NCI-H2081 treated with DMSO at 0.1 percent for 48 hours (cell line): ENCODE data around the gene FKBP2.

ENCODE experiments used
- DNase-seq: peaks from one replicate; lab custom pipeline; 2025; lab: John Stamatoyannopoulos, UW

Gene FKBP2

GRCh38 chr11:64249563-64250414 lies 8.9 kb downstream of the FKBP2 start:
- no peak for DNase-seq

- no peak for DNase-seq
These were observed 9.6 kb downstream of the FKBP2 start for GRCh38 chr11:64250415-64251015.

- DNase-seq, result no peak
These were observed 10.3 kb downstream of the FKBP2 start, which contains the start of gene PLCB3 for GRCh38 chr11:64251016-64251752. Gene PLCB3 (plus strand): TSS chr11:64251530. CDS start chr11:64251650, 120 bp downstream.

DNA sequence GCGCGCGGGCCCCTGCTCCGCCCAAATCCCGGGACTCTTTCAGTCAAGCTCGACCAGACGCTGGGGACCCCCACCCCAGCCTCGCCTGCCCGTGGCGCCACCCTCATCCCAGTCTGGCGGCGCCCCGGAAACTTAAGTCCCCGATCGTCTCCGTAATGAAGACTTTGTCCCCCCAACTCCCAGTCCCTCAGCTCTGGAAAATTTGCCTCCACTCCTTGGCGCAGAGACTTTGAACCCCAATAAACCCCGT lies 10.8 kb downstream of the FKBP2 start:
- DNase-seq, result no peak

DNA sequence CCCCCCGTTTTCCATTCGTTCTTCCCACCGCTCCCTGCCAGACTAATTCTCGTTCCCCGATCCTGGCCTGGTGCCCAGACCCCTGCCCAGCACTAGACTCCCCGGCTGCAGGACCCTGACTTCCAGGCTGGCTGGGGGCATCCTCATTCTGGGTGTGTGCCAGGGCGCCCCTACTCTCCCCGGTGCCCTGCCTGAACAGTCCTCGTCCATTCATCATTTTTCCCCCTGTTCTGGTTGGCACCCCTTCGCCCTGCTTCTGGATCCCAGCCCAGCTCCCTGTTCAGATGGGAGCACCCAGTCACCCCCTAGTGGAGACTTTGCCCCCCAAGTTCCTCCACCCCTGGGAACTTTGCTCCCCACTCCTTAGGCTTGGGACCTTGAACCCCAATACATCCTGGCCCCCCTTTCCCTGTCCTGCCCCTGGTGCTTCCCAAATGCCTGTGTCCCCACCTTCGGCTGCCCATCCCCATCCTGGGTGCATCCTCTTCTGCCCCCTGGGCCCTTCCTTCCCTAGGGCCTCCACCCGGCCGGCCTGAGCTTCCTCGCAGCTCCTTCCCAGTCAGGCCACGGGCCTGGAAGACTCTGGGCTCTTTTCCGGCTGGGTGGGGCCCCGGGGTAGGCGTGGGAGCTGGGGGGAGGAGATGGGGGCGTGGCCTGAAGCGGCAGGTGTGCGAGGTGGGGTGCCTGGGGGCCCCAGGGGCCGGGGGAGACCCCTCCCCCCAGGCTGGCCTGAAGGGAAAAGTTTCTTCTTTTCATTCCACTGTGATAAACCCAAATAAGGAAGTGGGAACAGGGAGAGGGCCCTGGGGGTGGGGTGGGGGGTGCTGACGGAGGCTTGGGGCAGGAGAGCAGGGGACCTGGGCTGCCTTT lies 11.3 kb downstream of the FKBP2 start:
- DNase-seq, result no peak

GRCh38 chr11:64253043-64253442 lies 12.1 kb downstream of the FKBP2 start:
- DNase-seq, result no peak

DNA sequence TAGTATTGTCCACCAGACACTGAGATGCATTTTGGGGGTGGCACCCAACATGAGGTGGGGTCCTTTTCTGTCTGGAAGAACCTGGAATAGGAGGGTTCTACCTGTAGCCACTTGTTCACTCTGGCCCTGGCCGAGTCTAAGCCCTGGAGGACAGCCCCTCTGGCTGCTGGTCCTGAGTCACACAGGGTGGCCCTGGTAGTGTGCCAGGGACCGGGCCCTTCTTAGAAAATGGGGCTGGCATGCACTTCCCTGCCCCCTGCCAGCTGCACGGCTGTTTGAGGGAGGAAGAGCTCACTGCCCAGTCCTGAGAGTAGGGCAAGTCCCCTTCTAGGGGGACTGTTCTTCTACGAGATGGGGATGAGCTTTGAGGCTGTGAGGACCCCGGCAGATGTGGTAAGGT lies 12.6 kb downstream of the FKBP2 start:
- no peak for DNase-seq

DNA sequence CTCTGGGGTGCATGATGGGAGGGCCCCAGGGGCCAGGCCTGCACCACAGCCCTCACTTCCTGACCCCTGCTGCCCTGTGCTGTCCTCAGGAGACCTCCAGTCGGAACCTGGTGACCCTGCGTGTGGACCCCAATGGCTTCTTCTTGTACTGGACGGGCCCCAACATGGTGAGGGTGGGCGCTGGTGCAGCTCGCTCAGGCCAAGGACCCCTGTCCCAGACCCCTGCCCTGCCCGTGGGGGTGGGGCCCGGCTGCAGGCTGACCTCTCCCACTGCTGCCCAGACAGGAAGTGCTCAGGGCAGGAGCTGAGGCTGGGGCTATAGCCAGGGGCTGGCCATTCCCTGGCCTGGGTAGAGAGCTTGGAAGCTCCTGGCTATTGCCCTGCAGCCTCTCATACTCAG lies 13.4 kb downstream of the FKBP2 start:
- DNase-seq, result no peak

DNA sequence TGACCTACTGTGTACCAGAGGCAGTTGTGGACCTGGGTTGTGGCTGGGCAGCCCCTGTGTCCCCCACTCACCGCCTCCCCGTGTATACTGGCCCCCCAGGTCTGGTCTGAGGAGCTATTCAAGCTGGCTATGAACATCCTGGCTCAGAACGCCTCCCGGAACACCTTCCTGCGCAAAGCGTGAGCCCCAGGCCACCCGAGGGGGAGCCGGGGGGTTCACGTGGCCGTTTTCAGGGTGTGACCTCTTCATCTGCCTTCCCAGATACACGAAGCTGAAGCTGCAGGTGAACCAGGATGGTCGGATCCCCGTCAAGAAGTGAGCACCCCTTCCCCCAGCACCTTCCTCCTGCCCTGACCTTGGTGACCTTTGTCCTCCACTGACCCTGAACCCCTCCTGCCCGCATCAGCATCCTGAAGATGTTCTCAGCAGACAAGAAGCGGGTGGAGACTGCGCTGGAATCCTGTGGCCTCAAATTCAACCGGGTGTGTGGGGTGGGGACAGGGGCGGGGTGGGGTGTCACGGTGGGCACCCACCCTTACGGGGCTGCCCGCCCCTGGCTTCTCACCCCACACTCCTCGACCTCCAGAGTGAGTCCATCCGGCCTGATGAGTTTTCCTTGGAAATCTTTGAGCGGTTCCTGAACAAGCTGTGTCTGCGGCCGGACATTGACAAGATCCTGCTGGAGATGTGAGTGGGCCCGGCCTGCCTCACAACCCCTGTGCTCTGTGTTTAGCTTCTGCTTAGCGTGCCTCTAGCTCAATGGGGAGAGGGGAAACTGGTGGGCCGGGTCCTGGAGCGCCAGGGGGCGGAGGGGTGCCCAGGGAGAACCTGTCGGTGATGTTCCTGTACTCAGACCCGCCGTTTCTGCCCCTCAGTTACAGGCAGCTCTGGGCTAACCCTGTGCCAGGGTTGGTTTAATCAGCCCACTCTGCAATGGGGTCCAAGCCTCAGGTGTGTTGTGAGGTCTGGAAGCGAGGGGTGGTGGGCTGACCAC lies 14.5 kb downstream of the FKBP2 start:
- no peak for DNase-seq

GRCh38 chr11:64256300-64256699 lies 15.4 kb downstream of the FKBP2 start:
- no peak for DNase-seq

DNA sequence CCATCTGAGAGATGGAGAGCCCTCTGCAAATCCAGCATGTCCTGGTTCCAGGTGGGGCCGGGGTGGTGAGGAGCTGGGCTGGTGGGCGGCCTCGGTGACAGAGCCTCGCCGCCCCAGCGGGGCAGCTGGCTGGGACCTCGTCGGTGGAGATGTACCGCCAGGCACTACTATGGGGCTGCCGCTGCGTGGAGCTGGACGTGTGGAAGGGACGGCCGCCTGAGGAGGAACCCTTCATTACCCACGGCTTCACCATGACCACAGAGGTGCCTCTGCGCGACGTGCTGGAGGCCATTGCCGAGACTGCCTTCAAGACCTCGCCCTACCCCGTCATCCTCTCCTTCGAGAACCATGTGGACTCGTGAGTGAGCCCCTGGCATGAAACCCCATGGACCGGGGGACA lies 17.5 kb downstream of the FKBP2 start:
- DNase-seq, result no peak

- DNase-seq, result no peak
These were observed 18.1 kb downstream of the FKBP2 start for GRCh38 chr11:64258946-64259532.

- no peak for DNase-seq
These were observed 18.7 kb downstream of the FKBP2 start for GRCh38 chr11:64259533-64260067.

DNA sequence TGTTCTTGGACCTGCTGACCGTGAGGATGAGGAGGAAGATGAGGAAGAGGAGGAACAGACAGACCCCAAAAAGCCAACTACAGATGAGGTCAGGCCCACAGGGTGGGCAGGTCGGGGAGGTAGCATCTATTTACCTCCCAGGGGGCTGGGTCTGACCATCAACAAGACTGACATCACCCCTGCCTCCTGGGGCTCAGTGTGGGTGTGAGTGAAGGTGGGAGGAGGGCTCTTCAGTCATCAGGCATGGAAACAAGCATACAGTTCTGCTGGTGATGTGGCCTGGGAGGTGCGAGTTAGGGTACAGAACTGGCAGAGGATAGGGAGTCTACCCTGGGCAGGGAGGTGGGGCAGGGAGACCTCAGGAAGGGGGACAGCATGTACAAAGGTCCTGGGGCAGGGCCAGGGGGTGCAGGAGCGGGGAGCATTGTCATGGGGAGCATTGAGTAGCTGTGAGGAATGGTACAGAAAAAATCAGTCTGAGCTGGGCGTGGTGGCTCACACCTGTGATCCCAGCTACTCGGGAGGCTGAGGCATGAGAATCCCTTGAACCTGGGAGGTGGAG lies 19.3 kb downstream of the FKBP2 start:
- DNase-seq, result no peak

DNA sequence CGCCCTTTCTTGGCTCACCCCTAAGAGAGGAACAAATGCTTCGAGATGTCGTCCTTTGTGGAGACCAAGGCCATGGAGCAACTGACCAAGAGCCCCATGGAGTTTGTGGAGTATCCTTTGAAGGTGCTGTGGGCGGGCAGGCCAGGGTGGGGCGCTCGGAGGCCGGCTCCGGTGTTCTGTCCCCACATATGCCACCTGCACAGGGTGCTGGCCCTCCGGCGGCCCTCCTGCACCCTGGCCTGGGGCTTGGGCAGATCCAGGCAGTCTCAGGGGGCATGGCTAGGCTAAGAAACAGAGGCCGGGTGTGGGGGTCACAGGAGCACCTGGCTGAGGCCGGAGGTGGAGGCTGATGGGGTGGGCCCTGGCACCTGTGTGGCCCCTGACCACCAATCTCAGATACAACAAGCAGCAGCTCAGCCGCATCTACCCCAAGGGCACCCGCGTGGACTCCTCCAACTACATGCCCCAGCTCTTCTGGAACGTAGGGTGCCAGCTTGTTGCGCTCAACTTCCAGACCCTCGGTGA lies 20.7 kb downstream of the FKBP2 start:
- no peak for DNase-seq

- no peak for DNase-seq
These were observed 21.5 kb downstream of the FKBP2 start for GRCh38 chr11:64262271-64263002.

GRCh38 chr11:64263021-64263946 lies 22.4 kb downstream of the FKBP2 start:
- DNase-seq, result no peak

- no peak for DNase-seq
These were observed 23.0 kb downstream of the FKBP2 start for GRCh38 chr11:64263947-64264317.
